ENCODE results near the gene SYTL1. TPM values are rescaled to one million over a fixed set of nuclear protein-coding genes. Genes with fewer than 3 reads are reported as not detected.
A peak's percentile ranks its signal among the peaks of the same experiment; 100 is the strongest.

SYTL1 gene
- total RNA-seq, 1 donor from 2014 or later, result 25.7 TPM

GRCh38 chr1:27343639-27344025 lies 1.8 kb downstream of the SYTL1 start:
- intact Hi-C loops (cut with micrococcal nuclease), result loop anchor here (1.0 to 2.0 kb wide), 2 partner anchors 14 to 21 kb away; no protein-coding TSS in a partner anchor
- peak overlapping the region; percentile 87 for H3K27ac Mint-ChIP-seq
- no peaks in the 10 kb centered on the region for H3K9me3 Mint-ChIP-seq
- peaks cover 15% of the 10 kb centered on the region for H3K36me3 Mint-ChIP-seq (ENCODE audit: low read depth)
- peak overlapping the region; percentile 84 for H3K4me3 Mint-ChIP-seq (ENCODE audit: low read depth)
- H3K4me1 Mint-ChIP-seq (ENCODE audit: low read depth), result peaks cover 50% of the 10 kb centered on the region
- H3K27me3 Mint-ChIP-seq (ENCODE audit: low read depth), result no peaks in the 10 kb centered on the region
- DNase-seq (ENCODE audit: low spot score), result no peak

GRCh38 chr1:27345272-27345671 lies 3.5 kb downstream of the SYTL1 start:
- Mint-ChIP-seq H3K4me1 (ENCODE audit: low read depth) (peaks cover 44% of the 10 kb centered on the region), H3K4me3 (ENCODE audit: low read depth) (no peak overlapping the region), H3K27me3 (ENCODE audit: low read depth) (no peaks in the 10 kb centered on the region), H3K36me3 (ENCODE audit: low read depth) (peaks cover 18% of the 10 kb centered on the region), H3K27ac (no peak overlapping the region), H3K9me3 (no peaks in the 10 kb centered on the region)
- DNase-seq (ENCODE audit: low spot score), result no peak
- intact Hi-C loops (cut with micrococcal nuclease), result no loop called here

DNA sequence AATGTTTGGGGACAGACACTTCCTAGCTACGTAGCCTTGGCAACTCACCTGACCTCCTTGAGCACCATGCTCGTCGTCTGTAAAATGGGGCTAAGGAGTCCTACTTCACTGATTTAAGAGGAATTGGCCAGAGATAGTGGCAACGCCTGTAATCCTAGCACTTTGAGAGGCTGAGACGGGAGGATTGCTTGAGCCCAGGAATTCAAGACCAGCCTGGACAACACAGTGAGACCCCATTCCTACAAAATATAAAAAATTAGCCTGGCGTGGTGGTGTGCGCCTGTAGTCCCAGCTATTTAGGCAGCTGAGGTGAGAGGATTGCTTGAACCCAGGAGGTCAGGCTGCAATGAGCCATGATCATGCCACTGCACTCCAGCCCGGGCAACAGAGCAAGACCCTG lies 4.5 kb downstream of the SYTL1 start:
- Mint-ChIP-seq H3K36me3 (ENCODE audit: low read depth) (peaks cover 19% of the 10 kb centered on the region), H3K4me3 (ENCODE audit: low read depth) (no peak overlapping the region), H3K27me3 (ENCODE audit: low read depth) (no peaks in the 10 kb centered on the region), H3K27ac (peak overlapping the region; percentile 26), H3K9me3 (no peaks in the 10 kb centered on the region), H3K4me1 (ENCODE audit: low read depth) (peaks cover 38% of the 10 kb centered on the region)
- intact Hi-C loops (cut with micrococcal nuclease), result no loop called here
- DNase-seq (ENCODE audit: low spot score), result no peak

DNA sequence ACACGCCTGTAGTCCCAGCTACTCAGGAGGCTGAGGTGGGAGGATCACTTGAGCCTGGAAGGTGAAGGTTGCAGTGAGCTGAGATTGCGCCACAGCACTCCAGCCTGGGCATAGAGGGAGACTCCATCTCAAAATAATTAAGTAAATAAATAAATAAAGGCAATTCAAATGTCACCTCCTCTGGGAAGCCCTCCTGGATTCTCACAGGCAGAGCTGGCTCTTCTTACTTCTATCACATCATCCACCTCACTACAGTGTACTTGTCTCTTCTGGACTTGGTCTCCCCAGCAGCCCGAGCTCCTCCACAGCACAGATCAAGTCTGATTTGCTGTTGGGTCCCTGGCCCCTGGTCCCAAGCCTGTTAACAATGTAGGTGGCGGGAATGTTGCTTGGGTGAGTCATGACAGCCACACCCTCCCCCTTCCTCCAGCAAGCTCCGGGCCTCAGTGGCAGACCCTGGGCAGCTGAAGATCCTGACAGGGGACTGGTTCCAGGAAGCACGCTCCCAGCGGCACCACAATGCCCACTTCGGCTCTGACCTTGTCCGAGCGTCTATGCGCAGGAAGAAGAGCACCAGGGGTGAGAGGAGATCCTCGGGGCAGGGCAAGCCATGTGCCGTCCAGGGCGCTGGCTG lies 5.3 kb downstream of the SYTL1 start:
- Mint-ChIP-seq H3K27ac (no peak overlapping the region), H3K4me1 (ENCODE audit: low read depth) (peaks cover 31% of the 10 kb centered on the region), H3K27me3 (ENCODE audit: low read depth) (no peaks in the 10 kb centered on the region), H3K4me3 (ENCODE audit: low read depth) (no peak overlapping the region), H3K36me3 (ENCODE audit: low read depth) (peaks cover 23% of the 10 kb centered on the region), H3K9me3 (no peaks in the 10 kb centered on the region)
- intact Hi-C loops (cut with micrococcal nuclease), result no loop called here
- no peak for DNase-seq (ENCODE audit: low spot score)

DNA sequence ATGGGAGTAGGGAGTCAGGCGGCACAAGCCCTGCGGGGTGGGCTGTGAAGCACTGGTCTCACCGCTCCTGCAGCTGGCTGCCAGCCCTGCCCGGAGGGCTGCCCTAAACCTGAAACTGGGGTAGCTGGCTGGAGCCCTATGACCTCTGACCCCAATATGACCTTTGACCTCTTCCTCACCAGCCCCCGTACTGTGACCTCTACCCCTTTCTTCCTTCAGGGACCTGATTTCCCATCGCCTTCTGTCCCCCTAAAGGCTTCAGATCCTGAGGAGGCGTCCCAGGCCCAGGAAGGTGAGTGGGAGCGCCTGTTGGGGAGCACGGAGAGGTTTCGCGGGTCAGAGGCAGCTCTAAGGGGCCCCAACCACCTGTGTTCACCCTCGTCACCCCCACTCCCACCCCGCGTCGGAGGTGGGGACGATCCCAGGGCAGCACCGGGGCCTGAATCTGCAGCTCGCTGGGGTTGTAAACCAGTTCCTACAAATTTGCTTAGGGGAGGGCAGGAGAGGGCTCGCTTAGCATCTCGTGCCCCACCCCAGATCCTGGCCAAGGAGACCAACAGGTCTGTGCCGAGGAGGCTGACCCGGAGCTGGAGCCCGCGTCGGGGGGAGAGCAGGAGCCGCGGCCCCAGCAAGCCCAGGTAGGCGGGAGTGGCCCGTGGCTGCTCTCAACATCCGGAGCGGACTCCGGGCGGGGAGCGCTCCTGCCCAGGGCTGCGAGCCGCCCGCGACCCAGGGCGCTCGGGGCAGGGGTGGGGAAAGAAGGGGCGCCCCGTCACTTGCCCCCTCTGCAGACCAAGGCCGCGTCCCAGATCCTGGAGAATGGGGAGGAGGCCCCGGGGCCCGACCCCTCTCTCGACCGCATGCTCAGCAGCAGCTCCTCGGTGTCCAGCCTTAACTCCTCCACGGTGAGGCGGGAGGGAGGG lies 7.3 kb downstream of the SYTL1 start:
- H3K9me3 Mint-ChIP-seq, result no peaks in the 10 kb centered on the region
- peaks cover 13% of the 10 kb centered on the region for H3K4me1 Mint-ChIP-seq (ENCODE audit: low read depth)
- DNase-seq (ENCODE audit: low spot score), result no peak
- no peak overlapping the region for H3K27ac Mint-ChIP-seq
- H3K36me3 Mint-ChIP-seq (ENCODE audit: low read depth), result peaks cover 30% of the 10 kb centered on the region
- peak overlapping the region; percentile 30 for H3K4me3 Mint-ChIP-seq (ENCODE audit: low read depth)
- intact Hi-C loops (cut with micrococcal nuclease), result loop anchor here (1.0 kb wide), 1 partner anchor 8 kb away; no protein-coding TSS in a partner anchor
- no peaks in the 10 kb centered on the region for H3K27me3 Mint-ChIP-seq (ENCODE audit: low read depth)

- Mint-ChIP-seq H3K27me3 (ENCODE audit: low read depth) (no peaks in the 10 kb centered on the region), H3K36me3 (ENCODE audit: low read depth) (peaks cover 30% of the 10 kb centered on the region), H3K27ac (no peak overlapping the region), H3K4me1 (ENCODE audit: low read depth) (peaks cover 9% of the 10 kb centered on the region), H3K9me3 (no peaks in the 10 kb centered on the region), H3K4me3 (ENCODE audit: low read depth) (no peak overlapping the region)
- no peak for DNase-seq (ENCODE audit: low spot score)
- intact Hi-C loops (cut with micrococcal nuclease), result loop anchor here (1.0 kb wide), 1 partner anchor 9 kb away; no protein-coding TSS in a partner anchor
These were observed 8.2 kb downstream of the SYTL1 start for GRCh38 chr1:27349784-27350662.

DNA sequence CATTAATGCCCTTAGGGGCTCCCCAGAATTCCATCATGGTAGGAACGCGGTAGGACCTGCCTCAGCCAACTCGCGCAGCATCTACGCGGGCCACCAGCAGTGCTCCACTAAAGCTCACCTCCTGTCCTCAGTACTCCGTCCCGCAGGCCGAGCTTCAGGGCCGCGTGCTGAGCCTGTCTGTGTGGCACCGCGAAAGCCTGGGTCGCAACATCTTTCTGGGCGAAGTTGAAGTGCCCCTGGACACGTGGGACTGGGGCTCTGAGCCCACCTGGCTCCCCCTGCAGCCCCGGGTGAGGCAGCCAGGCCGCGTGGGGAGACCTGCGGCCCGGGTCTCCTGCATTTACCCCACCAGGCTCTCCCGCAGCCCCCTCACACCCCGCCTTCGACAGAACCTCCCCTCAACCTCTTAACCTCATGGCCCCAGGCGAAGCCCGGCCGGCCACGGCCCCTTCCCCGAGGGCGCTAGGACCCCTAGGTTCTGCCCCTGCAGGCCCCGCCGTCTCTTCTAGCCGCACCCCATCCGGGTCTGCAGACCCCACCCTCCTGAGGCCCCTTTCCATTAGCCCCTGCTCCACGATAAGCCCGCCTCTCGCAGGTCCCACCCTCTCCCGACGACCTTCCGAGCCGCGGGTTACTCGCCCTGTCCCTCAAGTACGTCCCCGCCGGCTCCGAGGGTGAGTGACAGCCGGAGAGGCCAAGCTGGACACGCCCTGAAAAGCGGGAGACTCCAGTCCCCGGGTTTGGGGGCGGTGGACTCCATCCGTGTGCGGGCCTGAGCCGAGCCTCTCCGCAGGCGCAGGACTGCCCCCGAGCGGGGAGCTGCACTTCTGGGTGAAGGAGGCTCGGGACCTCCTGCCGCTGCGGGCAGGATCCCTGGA lies 9.1 kb downstream of the SYTL1 start:
- Mint-ChIP-seq H3K9me3 (no peaks in the 10 kb centered on the region), H3K36me3 (ENCODE audit: low read depth) (peaks cover 36% of the 10 kb centered on the region), H3K4me1 (ENCODE audit: low read depth) (peaks cover 16% of the 10 kb centered on the region), H3K27ac (no peak overlapping the region), H3K27me3 (ENCODE audit: low read depth) (no peaks in the 10 kb centered on the region), H3K4me3 (ENCODE audit: low read depth) (no peak overlapping the region)
- DNase-seq (ENCODE audit: low spot score), result no peak
- intact Hi-C loops (cut with micrococcal nuclease), result no loop called here

DNA sequence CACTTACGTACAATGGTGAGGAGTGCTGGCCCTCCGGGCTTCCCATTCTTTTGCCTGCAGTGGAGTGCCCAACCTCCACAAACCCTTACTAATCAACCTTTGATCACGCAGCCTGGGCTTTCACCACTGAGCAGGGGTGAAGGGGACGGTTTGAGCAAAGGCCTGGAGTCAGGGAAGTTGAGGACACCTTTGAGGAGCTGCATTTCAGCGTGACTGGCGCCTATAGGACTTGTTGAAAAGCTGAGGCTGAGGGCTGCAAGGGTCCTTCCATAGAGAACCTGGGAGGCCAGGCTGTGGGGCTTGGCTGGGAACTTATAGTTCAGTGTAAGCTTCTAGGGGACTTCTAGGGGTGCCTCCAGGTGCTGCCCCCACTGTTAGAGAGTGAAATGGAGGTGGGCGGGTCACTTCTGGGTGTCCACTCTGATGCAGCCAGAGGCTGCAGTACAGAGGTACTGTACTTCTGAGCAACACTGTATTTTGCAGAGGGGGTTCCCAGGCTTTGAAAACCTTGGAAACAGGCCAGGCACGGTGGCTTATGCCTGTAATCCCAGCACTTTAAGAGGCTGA lies 9.8 kb downstream of the SYTL1 start:
- Mint-ChIP-seq H3K9me3 (no peaks in the 10 kb centered on the region), H3K36me3 (ENCODE audit: low read depth) (peaks cover 29% of the 10 kb centered on the region), H3K4me3 (ENCODE audit: low read depth) (no peak overlapping the region), H3K4me1 (ENCODE audit: low read depth) (peaks cover 15% of the 10 kb centered on the region), H3K27me3 (ENCODE audit: low read depth) (no peaks in the 10 kb centered on the region), H3K27ac (no peak overlapping the region)
- no peak for DNase-seq (ENCODE audit: low spot score)
- intact Hi-C loops (cut with micrococcal nuclease), result no loop called here

GRCh38 chr1:27353166-27353565 lies 11.3 kb downstream of the SYTL1 start:
- H3K9me3 Mint-ChIP-seq, result no peaks in the 10 kb centered on the region
- peaks cover 22% of the 10 kb centered on the region for H3K36me3 Mint-ChIP-seq (ENCODE audit: low read depth)
- H3K27me3 Mint-ChIP-seq (ENCODE audit: low read depth), result no peaks in the 10 kb centered on the region
- no peak for DNase-seq (ENCODE audit: low spot score)
- peaks cover 19% of the 10 kb centered on the region for H3K4me1 Mint-ChIP-seq (ENCODE audit: low read depth)
- no peak overlapping the region for H3K27ac Mint-ChIP-seq
- H3K4me3 Mint-ChIP-seq (ENCODE audit: low read depth), result no peak overlapping the region
- intact Hi-C loops (cut with micrococcal nuclease), result no loop called here

DNA sequence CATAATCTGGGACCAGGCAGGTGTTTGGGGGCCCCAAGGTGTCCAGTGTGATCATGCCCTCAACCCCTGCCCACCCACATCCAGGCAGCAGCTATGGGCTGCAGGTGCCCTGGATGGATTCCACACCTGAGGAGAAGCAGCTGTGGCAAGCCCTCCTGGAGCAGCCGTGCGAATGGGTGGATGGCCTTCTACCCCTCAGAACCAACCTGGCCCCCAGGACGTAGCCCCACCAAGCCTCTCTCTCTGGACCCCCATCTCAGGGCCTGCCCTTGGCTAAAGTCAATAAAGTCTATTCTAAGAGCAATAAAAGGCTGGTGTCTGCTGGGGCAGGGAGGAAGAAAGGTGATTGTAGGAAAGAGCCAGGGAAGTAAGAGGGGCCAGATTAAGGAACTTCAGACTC lies 11.8 kb downstream of the SYTL1 start:
- Mint-ChIP-seq H3K9me3 (no peaks in the 10 kb centered on the region), H3K27ac (no peak overlapping the region), H3K36me3 (ENCODE audit: low read depth) (peaks cover 21% of the 10 kb centered on the region), H3K4me1 (ENCODE audit: low read depth) (peaks cover 19% of the 10 kb centered on the region), H3K27me3 (ENCODE audit: low read depth) (no peaks in the 10 kb centered on the region), H3K4me3 (ENCODE audit: low read depth) (no peak overlapping the region)
- intact Hi-C loops (cut with micrococcal nuclease), result no loop called here
- DNase-seq (ENCODE audit: low spot score), result no peak

GRCh38 chr1:27355683-27356082 lies 13.9 kb downstream of the SYTL1 start:
- no peaks in the 10 kb centered on the region for H3K9me3 Mint-ChIP-seq

GRCh38 chr1:27356277-27356618 lies 14.4 kb downstream of the SYTL1 start:
- no peak for DNase-seq (ENCODE audit: low spot score)
- Mint-ChIP-seq H3K4me3 (ENCODE audit: low read depth) (no peak overlapping the region), H3K27me3 (ENCODE audit: low read depth) (no peaks in the 10 kb centered on the region), H3K27ac (no peak overlapping the region), H3K36me3 (ENCODE audit: low read depth) (peaks cover 20% of the 10 kb centered on the region), H3K4me1 (ENCODE audit: low read depth) (peaks cover 27% of the 10 kb centered on the region), H3K9me3 (no peaks in the 10 kb centered on the region)
- intact Hi-C loops (cut with micrococcal nuclease), result no loop called here

More at GRCh38 chr1:27355683-27356082, 13.9 kb downstream of the SYTL1 start:
- H3K4me1 Mint-ChIP-seq (ENCODE audit: low read depth), result peaks cover 27% of the 10 kb centered on the region
- no peak for DNase-seq (ENCODE audit: low spot score)
- H3K36me3 Mint-ChIP-seq (ENCODE audit: low read depth), result peaks cover 20% of the 10 kb centered on the region
- no peak overlapping the region for H3K27ac Mint-ChIP-seq
- H3K27me3 Mint-ChIP-seq (ENCODE audit: low read depth), result no peaks in the 10 kb centered on the region
- H3K4me3 Mint-ChIP-seq (ENCODE audit: low read depth), result no peak overlapping the region
- intact Hi-C loops (cut with micrococcal nuclease), result no loop called here

Data from activated T-helper 2 cell treated with anti-CD3 and anti-CD28 coated beads, Interferon-gamma antibody, Interleukin-2, Interleukin-4, amounts not matched to agents 10 μg/mL and 5 μg/mL and 100 μg/mL, durations not matched to agents 14 hours and 24 hours and 36 hours (primary cell).